Astrocyte of the spinal cord (primary cell): ENCODE results near the gene MAPKBP1.

Experiments
- DNase-seq: peaks from one replicate; pipeline ENCODE4 v3.0.0; 2011; ENCODE audit warnings: low read depth, low spot score
- H3K4me3 ChIP-seq: 2 replicates; pipeline ENCODE4 v1.5.1; 2011; ENCODE audit warnings: low read depth, mild to moderate bottlenecking, low read length, moderate library complexity
- CTCF ChIP-seq: IDR thresholded peaks from 2 replicates; pipeline ENCODE4 v1.5.1; 2012; ENCODE audit warnings: low read depth, mild to moderate bottlenecking, low read length, inconsistent platforms
- in situ Hi-C: cut with HindIII; loops from 2 replicates; pipeline ENCODE4 v1.10.0; 2017; ENCODE audit warnings: low sequenced_read_pairs

Gene MAPKBP1

GRCh38 chr15:41842229-41842628 lies 67.9 kb downstream of the MAPKBP1 start:
- in situ Hi-C loops: no loop called here
- no peak for TF ChIP-seq CTCF

GRCh38 chr15:41843571-41843970 lies 69.3 kb downstream of the MAPKBP1 start:
- no peak for DNase-seq
- in situ Hi-C loops: no loop called here
- no peak for TF ChIP-seq CTCF
- H3K4me3 ChIP-seq: no peak overlapping the region

More at GRCh38 chr15:41842229-41842628, 67.9 kb downstream of the MAPKBP1 start:
- DNase-seq: no peak
- H3K4me3 ChIP-seq: no peak overlapping the region

- in situ Hi-C loops: no loop called here
- DNase-seq: no peak
- no peak for TF ChIP-seq CTCF
- no peak overlapping the region for H3K4me3 ChIP-seq
Observed at GRCh38 chr15:41844814-41845213, 70.5 kb downstream of the MAPKBP1 start.

- TF ChIP-seq CTCF: no peak
- in situ Hi-C loops: no loop called here
- H3K4me3 ChIP-seq: no peak overlapping the region
Observed at GRCh38 chr15:41847206-41847605, 72.9 kb downstream of the MAPKBP1 start.

GRCh38 chr15:41847981-41848380 lies 73.7 kb downstream of the MAPKBP1 start:
- DNase-seq: no peak
- TF ChIP-seq CTCF: no peak
- in situ Hi-C loops: no loop called here
- H3K4me3 ChIP-seq: no peak overlapping the region

More at GRCh38 chr15:41847206-41847605, 72.9 kb downstream of the MAPKBP1 start:
- DNase-seq: no peak

GRCh38 chr15:41848631-41849030 lies 74.3 kb downstream of the MAPKBP1 start:
- in situ Hi-C loops: no loop called here
- no peak for DNase-seq
- no peak overlapping the region for H3K4me3 ChIP-seq
- no peak for TF ChIP-seq CTCF

GRCh38 chr15:41849204-41849603 lies 74.9 kb downstream of the MAPKBP1 start:
- in situ Hi-C loops: no loop called here
- DNase-seq: no peak
- no peak for TF ChIP-seq CTCF
- H3K4me3 ChIP-seq: no peak overlapping the region
